ENCODE measurements around the gene PTX4. TPM values are rescaled to one million over a fixed set of nuclear protein-coding genes. Genes with fewer than 3 reads are reported as not detected.

The PTX4 gene
- total RNA-seq, 1 donor from 2014 or later: 0.21 TPM

GRCh38 chr16:1435921-1436697 is 52.6 kb downstream of the PTX4 start:
- H3K9me3 Mint-ChIP-seq (ENCODE audit: unreplicated experiment): no peaks in the 10 kb centered on the region
- no peak for DNase-seq (ENCODE audit: low spot score)
- peaks cover 2% of the 10 kb centered on the region for H3K27me3 Mint-ChIP-seq (ENCODE audit: unreplicated experiment)
- H3K36me3 Mint-ChIP-seq (ENCODE audit: low read depth, unreplicated experiment): no peaks in the 10 kb centered on the region
- no peak for TF ChIP-seq CTCF (IDR thresholded peaks at IDR 0.05; ENCODE audit: unreplicated experiment)
- H3K27ac Mint-ChIP-seq (ENCODE audit: unreplicated experiment): no peak overlapping the region
- H3K4me3 Mint-ChIP-seq (ENCODE audit: unreplicated experiment): no peak overlapping the region
- no peaks in the 10 kb centered on the region for H3K4me1 Mint-ChIP-seq (ENCODE audit: unreplicated experiment)

Other genes with a start within 250 kb of the PTX4 start
- not detected for gene TPSAB1, start 248.2 kb downstream of the PTX4 start, total RNA-seq (ENCODE audit: unreplicated experiment)
- gene TPSD1, start 232.9 kb downstream of the PTX4 start, total RNA-seq (ENCODE audit: unreplicated experiment): not detected
- 167 TPM for gene UBE2I, start 179.3 kb downstream of the PTX4 start, total RNA-seq (ENCODE audit: unreplicated experiment)
- gene BAIAP3, start 155.3 kb downstream of the PTX4 start, total RNA-seq (ENCODE audit: unreplicated experiment): 6.5 TPM
- gene TSR3, start 137.1 kb downstream of the PTX4 start, total RNA-seq (ENCODE audit: unreplicated experiment): 68.2 TPM
- gene GNPTG, start 137.0 kb downstream of the PTX4 start, total RNA-seq (ENCODE audit: unreplicated experiment): 47.9 TPM
- gene UNKL, start 74.2 kb downstream of the PTX4 start, total RNA-seq (ENCODE audit: unreplicated experiment): 30.3 TPM
- gene UQCC4, start 68.2 kb downstream of the PTX4 start, total RNA-seq (ENCODE audit: unreplicated experiment): 11.4 TPM
- not detected for gene PERCC1, start 57.9 kb downstream of the PTX4 start, total RNA-seq (ENCODE audit: unreplicated experiment)
- gene CCDC154, start 44.4 kb downstream of the PTX4 start, total RNA-seq (ENCODE audit: unreplicated experiment): 2.4 TPM
- 99.1 TPM for gene CLCN7, start 13.9 kb downstream of the PTX4 start, total RNA-seq (ENCODE audit: unreplicated experiment)
- 64.5 TPM for gene TELO2, start 4.4 kb upstream of the PTX4 start, total RNA-seq (ENCODE audit: unreplicated experiment)
- 66.3 TPM for gene TMEM204, start 44.7 kb upstream of the PTX4 start, total RNA-seq (ENCODE audit: unreplicated experiment)
- gene IFT140, start 123.1 kb upstream of the PTX4 start, total RNA-seq (ENCODE audit: unreplicated experiment): 39.9 TPM
- 46.8 TPM for gene CRAMP1, start 123.4 kb upstream of the PTX4 start, total RNA-seq (ENCODE audit: unreplicated experiment)
- 180 TPM for gene JPT2, start 189.3 kb upstream of the PTX4 start, total RNA-seq (ENCODE audit: unreplicated experiment)
- gene MAPK8IP3, start 217.3 kb upstream of the PTX4 start, total RNA-seq (ENCODE audit: unreplicated experiment): 147 TPM

Data from endothelial cell (in vitro differentiated cells).